SHP77 treated with DMSO at 0.1 percent for 48 hours (cell line): ENCODE results near the gene CDYL.

Experiments
- DNase-seq: peaks from one replicate; lab custom pipeline; 2025; lab: John Stamatoyannopoulos, UW

CDYL gene

GRCh38 chr6:4884646-4885340, 108.6 kb downstream of the CDYL start:
- DNase-seq = no peak

- no peak for DNase-seq
These were observed 109.2 kb downstream of the CDYL start for GRCh38 chr6:4885341-4885933.

GRCh38 chr6:4888841-4889240, 112.6 kb downstream of the CDYL start:
- no peak for DNase-seq

GRCh38 chr6:4889701-4890100, 113.5 kb downstream of the CDYL start:
- no peak for DNase-seq

GRCh38 chr6:4890191-4890590, 114.0 kb downstream of the CDYL start:
- DNase-seq = no peak

- no peak for DNase-seq
These were observed 114.4 kb downstream of the CDYL start for GRCh38 chr6:4890627-4891026.

- DNase-seq = no peak
These were observed 114.9 kb downstream of the CDYL start for GRCh38 chr6:4891141-4891540.

GRCh38 chr6:4892785-4893485, 116.7 kb downstream of the CDYL start:
- DNase-seq = no peak

GRCh38 chr6:4894049-4894448, 117.8 kb downstream of the CDYL start:
- DNase-seq = no peak

GRCh38 chr6:4895971-4896370, 119.8 kb downstream of the CDYL start:
- DNase-seq = no peak

- no peak for DNase-seq
These were observed 120.2 kb downstream of the CDYL start for GRCh38 chr6:4896401-4896800.

GRCh38 chr6:4899249-4900034, 123.2 kb downstream of the CDYL start:
- no peak for DNase-seq

GRCh38 chr6:4901386-4902061, 125.3 kb downstream of the CDYL start:
- DNase-seq = no peak

- DNase-seq = no peak
These were observed 126.2 kb downstream of the CDYL start for GRCh38 chr6:4902363-4902762.

GRCh38 chr6:4903121-4903520, 126.9 kb downstream of the CDYL start:
- DNase-seq = no peak

GRCh38 chr6:4903751-4904370, 127.7 kb downstream of the CDYL start:
- DNase-seq = no peak

- no peak for DNase-seq
These were observed 128.3 kb downstream of the CDYL start for GRCh38 chr6:4904461-4905025.

GRCh38 chr6:4905826-4906225, 129.6 kb downstream of the CDYL start:
- DNase-seq = no peak

GRCh38 chr6:4906293-4907276, 130.4 kb downstream of the CDYL start:
- DNase-seq = no peak

- no peak for DNase-seq
These were observed 131.4 kb downstream of the CDYL start for GRCh38 chr6:4907602-4908001.
